HG02870 (cell line): ENCODE data around the gene RBFOX2.
"Not testable (repeated sequence)": the region's sequence is repeated elsewhere in the genome, so short reads cannot be mapped to it uniquely, and the experiment has no call there.

Experiments
- ATAC-seq: cut with Tn5 transposase; IDR thresholded peaks from one replicate; pipeline ENCODE4 v1.9.1; 2021; ENCODE audit warnings: mild to moderate bottlenecking, moderate library complexity; ENCODE audit not compliant: unreplicated experiment

RBFOX2 gene

DNA sequence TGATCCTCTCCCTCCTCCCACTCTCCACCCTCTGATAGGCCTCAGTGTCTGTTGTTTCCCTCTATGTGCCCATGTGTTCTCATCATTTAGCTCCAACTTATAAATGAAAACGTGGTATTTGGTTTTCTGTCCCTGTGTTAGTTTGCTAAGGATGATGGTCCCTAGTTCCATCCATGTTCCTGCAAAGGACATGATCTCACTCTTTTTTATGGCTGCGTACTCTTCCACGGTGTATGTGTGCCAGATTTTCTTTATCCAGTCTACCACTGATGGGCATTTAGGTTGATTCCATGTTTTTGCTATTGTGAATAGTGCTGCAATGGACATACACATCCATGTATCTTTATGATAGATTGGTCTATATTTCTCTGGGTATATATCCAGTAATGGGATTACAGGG, 15.9 kb upstream of the RBFOX2 start:
- not testable (repeated sequence) for ATAC-seq

DNA sequence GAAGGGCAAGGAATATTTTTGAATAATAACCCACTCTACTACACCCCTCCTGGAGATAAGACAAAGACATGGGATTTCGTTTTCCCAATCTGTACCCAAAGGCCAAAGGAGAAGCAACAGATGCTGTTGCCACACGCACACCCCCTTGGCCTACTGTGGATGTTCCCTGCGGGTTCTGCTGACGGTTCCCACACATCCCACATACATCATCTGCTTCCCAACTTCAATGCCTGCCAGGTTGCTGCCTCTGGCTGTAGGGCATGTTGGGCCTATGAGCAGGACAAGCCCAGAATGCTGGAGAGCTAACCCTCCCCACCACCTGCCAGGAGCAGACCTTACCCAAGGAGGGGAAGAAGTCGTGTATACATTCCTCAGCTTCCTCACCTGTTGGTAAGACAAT, 13.6 kb upstream of the RBFOX2 start:
- ATAC-seq = no peak

DNA sequence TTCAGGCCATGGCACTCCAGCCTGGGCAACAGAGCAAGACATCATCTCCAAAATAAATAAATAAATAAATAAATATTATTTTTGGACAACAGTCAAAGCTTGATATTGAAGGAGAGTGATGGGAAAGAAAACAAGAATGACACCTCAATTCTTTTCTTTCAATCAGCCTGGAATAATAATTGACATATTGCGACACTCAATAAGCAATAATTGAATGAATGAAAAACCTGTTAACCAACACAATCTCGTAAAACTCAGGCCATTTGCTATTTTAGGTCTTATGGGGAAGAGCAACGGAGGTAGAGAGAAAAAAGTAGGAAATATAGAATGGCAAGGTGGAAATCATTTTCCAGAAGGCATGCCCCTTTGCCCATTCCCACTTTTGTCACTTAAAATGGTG, 10.5 kb upstream of the RBFOX2 start:
- ATAC-seq = no peak

DNA sequence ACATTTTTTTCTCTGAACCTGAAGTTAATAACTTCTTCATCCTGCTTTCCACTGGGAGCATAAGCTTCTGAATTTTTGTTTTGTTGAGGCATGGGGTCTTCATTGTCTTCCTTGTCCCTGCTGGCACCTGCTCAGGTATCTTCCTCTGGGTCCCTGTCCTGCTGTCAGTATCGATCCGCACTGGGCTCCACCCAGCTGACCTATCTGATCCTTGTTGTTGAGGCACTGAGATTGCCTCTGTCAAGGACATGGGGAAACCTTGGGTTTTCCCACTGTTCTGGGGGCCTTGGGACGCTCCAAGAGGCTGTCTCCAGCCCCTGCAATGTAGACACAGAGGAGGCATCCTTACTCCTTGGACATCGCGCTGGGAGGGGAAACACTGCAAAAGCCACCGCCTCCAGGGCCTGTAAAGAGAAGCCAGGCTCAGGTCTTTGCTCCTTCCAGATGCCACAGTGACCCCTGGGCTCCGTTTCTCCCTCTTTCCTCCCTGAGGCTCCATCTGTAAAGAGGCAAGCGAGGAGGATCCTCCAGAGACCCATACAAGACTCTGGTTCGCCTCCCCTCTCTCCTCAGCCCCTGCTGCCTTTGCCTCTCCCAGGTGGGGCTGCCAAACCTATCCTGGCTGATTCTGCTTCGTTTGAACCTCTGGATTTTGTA, 8.6 kb upstream of the RBFOX2 start:
- no peak for ATAC-seq

DNA sequence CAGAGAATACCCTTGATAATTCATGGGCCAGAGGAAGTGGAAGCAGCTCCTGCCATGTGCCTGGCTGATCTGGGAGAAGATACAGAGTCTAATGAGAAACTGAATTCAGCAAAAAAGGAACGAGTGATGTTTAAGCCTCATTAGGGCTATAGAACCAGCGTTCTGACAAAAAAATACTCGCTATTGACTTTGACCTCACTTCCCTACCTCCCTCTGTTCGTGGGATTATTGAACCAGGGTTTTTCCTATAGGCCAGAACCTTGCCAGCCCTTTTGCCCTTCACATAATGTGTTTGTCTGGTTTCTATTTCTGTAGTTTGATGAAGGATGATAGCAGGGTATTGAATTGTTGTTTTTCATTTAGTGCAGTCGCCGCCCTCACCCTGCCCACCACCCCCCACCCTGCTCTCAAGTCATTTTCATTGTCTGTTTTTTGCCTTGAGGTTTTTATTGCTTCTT, 7.6 kb upstream of the RBFOX2 start:
- ATAC-seq = no peak

DNA sequence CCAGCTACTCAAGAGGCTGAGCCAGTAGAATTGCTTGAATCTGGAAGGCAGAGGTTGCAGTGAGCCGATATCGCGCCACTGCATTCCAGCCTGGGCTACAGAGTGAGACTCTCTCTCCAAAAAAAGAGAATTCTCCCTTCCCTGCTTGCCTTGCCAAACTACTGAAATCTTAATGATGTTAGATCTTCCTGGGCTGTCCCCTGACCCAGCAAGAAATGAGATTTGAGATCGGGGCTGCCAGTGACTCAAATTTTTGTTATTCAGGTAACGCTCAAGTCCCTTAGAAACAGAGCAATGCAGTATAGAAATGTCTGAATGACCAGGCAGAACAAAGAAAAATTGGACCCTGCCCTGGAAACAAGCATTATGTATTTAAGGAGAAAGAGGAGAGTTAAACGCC, 4.0 kb upstream of the RBFOX2 start:
- no peak for ATAC-seq

GRCh38 chr22:36029406-36029755, 757 bp upstream of the RBFOX2 start:
- no peak for ATAC-seq

DNA sequence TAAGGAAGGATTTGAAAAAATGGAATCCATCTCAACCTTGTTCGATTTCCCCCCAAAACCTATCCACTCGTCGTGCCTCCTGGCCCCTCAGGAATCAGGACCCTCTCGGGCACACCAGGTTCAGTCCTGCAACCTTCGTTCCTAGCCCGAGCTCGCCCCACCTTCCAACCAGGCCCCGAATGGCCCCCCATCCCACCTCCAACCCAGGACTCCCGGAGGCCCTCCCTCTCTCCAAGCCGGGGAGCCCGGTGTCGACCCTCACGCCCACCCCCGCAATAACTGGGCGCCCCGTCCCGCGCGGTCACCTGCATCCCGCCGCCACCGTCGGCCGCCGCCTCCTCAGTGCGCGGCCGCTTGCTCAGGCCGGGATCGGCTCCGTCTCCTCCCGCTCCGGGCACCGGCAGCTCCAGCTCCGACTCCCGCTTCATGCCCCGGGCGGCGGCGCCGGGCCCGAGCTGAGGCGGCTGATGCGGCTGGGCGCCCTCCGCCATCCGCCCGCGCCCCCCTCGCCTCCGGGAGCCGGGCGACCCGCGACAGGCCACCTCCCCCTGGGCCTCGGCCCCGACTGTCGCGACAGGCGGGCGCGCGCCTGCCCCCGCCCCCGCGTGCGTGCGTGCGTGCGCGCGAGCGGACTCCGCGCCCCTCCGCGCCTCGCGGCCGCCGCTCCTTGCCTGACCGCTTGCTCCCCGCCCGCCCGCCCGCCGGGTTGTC, 534 bp downstream of the RBFOX2 start:
- no peak for ATAC-seq

DNA sequence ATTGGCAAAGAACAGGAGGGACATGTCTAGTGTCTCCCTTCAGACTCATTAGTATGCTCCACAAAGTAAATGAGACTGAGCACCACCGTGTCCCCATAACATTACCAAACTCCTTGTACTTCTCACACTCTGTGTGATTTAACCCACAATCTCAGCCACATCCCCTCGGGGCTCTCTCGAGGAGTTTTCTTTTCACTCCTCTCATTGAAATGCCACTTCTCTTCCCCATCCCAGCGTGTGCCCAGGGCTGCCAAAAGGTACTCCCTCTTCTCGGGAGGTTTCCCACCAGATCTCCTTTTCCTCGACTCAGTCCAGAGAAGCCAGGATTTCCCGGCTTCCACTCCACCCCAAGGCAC, 1.1 kb downstream of the RBFOX2 start:
- no peak for ATAC-seq

DNA sequence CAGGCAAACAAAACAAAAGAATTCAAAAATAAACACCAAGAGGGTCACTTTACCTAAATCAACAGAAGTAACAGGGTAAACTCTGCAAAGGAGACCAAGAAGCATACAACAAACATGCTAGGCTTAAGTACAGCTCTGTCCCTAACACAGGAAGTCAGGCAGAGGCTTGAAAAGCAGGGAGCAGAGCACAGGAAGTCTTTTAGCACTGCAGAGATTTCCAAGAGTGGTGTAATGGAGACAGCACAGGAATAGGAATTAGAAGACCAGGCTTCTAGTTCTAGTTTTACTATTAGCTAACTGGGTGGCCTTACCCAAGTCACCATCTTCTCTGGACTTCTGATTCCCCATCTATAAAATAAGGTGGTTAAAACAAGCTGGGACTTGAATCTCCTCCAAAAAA, 1.9 kb downstream of the RBFOX2 start:
- no peak for ATAC-seq

DNA sequence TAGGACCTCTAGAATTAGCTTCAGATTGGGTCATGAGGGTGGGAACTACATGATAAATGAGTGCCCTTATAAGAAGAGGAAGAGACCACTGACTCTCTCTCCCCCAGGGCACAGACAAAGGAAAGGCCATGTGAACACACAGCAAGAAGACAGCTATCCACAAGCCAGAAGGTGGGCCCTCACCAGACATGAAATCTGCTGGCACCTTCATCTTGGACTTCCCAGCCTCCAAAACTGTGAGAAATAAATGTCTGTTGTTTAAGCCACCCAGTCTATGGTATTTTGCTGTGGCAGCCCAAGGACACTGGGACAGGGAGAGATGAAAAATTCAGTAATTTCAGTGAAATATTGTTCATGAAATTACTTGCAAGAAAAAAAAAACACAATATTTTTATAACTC, 5.9 kb downstream of the RBFOX2 start:
- no peak for ATAC-seq

DNA sequence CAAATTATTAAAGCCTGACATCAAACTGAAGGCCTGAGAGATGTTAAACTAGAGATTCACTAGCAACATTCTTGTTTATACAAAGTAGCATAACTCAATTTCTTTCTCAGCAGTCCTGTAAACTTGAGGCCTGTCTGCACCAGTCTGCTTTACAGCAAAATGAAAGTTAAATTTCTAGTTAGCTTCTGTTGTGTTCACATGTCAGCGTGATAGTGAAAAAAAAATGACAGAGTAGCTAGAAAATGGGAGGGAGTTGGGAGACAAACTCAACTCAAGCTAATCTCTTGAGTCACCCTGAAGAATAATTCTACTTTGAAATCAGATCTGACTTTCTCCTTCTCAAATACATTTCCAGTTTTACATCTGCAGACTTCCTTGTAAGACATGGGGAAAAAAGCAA, 6.5 kb downstream of the RBFOX2 start:
- no peak for ATAC-seq

DNA sequence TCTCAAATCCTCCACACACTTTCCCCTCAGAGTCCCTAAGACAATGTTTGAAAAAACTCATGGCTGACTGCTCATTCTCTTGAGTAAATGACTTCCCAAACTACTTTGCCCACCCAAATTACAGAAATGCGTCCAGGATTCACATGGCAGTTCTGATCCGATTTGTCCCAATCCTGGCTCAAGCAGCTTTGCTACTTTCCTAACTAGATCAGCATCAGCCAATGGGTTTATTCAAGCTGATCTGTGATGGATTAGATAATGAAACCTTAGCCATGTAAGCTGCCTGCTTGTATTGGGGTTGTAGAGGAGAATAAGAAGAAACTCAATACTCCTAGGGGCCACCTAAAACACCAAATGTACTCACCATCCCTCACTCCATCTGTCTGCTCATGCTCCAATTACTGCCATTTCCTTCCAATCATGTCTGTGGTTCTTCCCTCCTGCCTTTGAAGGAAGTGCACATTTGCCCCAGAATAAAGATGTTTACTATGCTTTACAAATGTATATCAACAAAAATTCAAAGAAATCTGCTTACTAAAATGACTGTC, 6.9 kb downstream of the RBFOX2 start:
- no peak for ATAC-seq

DNA sequence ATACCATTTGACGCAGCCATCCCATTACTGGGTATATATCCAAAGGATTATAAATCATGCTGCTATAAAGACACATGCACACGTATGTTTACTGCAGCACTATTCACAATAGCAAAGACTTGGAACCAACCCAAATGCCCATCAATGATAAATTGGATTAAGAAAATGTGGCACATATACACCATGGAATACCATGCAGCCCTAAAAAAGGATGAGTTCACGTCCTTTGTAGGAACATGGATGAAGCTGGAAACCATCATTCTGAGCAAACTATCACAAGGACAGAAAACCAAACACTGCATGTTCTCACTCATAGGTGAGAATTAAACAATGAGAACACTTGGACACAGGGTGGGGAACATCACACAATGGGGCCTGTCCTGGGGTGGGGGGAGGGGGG, 7.8 kb downstream of the RBFOX2 start:
- not testable (repeated sequence) for ATAC-seq

- ATAC-seq = no peak
Observed at GRCh38 chr22:36017651-36018091, 11.0 kb downstream of the RBFOX2 start.

- no peak for ATAC-seq
Observed at GRCh38 chr22:36016684-36017083, 11.9 kb downstream of the RBFOX2 start.

- ATAC-seq = no peak
Observed at GRCh38 chr22:36015811-36016529, 12.7 kb downstream of the RBFOX2 start.

DNA sequence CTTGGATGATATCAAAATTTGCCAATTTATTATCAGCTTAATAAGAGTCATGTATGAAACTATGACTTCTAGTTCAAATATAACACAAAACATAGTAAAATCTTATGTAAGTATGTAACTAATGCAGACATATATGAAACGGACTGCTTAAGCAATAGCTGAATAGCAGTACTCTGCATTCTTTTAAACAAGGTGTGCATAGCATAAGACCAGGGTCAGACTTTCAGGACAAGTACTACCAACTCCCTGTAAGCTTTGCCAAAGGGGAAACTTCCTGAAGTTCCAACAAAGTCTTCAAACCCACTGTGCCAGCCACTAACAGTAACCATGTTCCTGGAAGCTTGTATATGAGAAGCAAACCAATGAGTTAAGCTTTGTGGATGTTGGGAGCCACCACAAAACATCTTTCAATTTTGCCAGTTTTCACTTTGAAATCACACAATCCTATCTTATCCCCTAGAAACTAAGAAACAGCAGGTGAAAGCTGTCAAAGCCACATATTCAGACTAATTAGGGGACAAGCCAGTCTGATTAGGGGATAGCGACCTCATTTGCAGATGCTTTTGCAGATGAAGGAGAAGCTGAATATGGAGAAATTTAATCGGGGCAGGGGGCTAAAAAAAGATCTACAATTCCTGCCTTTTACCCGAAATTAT, 13.3 kb downstream of the RBFOX2 start:
- no peak for ATAC-seq

GRCh38 chr22:36014546-36015074, 14.0 kb downstream of the RBFOX2 start:
- ATAC-seq = no peak

DNA sequence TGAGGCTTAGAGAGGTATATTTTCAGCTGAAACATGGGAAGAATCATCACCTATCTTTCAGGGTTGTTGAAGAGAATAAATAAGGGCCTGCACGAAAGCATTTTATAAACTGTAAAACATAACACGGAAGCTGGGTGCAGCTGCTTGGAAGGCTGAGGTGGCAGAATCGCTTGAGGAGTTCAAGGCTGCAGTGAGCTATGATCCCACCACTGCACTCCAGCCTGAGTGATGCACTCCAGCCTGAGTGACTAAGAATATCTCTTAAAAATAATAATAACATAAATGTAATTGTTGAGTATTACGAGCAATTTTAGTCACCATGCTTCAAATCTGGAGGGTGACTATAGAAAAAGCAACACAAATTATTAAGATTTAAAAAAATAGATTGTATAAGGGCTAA, 16.3 kb downstream of the RBFOX2 start:
- ATAC-seq = no peak

- no peak for ATAC-seq
Observed at GRCh38 chr22:36010882-36011281, 17.7 kb downstream of the RBFOX2 start.
